Astrocyte (in vitro differentiated cells and primary cell): ENCODE results near the gene KRT86.

Source experiments
- CTCF ChIP-seq: IDR thresholded peaks from 2 replicates; pipeline ENCODE4 v1.5.1; 2011; ENCODE audit warnings: low read depth, mild to moderate bottlenecking, inconsistent platforms, low read length, moderate library complexity; ENCODE audit not compliant: insufficient read depth
- EZH2 ChIP-seq: IDR thresholded peaks from 2 replicates; pipeline ENCODE4 v1.6.1; 2012; ENCODE audit warnings: mild to moderate bottlenecking, low read length, inconsistent platforms; ENCODE audit not compliant: insufficient read depth

GRCh38 chr12:52313461-52313860 lies 39.0 kb downstream of the KRT86 start:
- TF ChIP-seq CTCF = no peak
- no peak for TF ChIP-seq EZH2
